HL-60 (cell line): Measurements from ENCODE around the gene HES6.

Experiments
- POLR2AphosphoS5 ChIP-seq: IDR thresholded peaks from 2 replicates; pipeline ENCODE4 v1.6.1; 2012; ENCODE audit warnings: low read depth
- SPI1 ChIP-seq: IDR thresholded peaks from 2 replicates; pipeline ENCODE4 v1.6.1; 2012; ENCODE audit warnings: low read depth, mild to moderate bottlenecking, borderline replicate concordance
- TF ChIP-seq, protein P1 (sequence below): IDR thresholded peaks from one replicate; pipeline ENCODE4 v1.5.1; 2011; ENCODE audit warnings: low read length, control low read depth, inconsistent platforms; ENCODE audit not compliant: insufficient read depth
- TF ChIP-seq, protein P2 (sequence below): IDR thresholded peaks from 2 replicates; pipeline ENCODE4 v1.6.1; 2012; ENCODE audit warnings: low read depth; ENCODE audit not compliant: insufficient replicate concordance

DNA sequence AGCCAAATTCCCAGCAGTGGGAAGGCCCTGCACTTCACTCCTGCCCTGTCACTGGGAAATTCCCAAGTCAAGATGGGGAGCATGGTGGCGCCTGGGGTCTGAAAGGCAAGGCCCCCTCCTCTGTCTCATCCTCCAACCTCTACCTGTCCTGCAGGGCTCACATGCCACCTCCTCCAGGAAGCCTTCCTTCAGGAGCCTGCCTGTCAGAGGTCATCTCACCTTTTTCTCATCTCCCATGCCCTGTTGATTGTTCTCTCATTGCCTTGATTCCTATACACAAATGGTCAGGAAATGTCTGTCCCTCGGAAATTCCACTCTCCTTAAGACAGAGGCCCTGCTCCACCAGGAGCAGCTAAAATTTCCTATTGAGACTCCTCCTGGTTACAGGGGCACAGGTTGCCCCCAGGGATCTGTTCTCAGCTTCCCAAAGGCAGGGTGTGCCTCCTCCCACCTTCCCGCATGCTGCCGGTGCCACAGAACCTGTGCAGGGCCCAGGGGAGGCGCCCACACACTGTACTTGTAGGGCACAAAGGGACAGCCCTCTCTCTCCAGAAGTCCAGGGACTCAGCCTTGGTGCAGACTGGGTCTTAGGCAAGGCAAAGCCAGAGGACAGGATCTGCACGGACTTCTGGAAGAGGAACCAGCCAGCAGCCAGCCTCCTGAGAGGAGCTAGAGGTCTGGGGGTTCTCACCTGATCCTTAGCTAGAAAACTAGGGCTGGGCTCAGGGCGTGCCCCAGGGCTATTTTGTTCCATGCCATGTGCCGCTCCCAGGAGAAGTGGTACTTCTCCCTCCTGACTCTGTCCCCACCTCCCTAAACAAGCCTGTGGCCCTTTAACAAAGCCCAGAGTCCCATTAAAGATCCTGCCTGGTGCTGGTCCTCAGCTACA is 12.9 kb downstream of the HES6 start:
- TF ChIP-seq, protein P1, sequence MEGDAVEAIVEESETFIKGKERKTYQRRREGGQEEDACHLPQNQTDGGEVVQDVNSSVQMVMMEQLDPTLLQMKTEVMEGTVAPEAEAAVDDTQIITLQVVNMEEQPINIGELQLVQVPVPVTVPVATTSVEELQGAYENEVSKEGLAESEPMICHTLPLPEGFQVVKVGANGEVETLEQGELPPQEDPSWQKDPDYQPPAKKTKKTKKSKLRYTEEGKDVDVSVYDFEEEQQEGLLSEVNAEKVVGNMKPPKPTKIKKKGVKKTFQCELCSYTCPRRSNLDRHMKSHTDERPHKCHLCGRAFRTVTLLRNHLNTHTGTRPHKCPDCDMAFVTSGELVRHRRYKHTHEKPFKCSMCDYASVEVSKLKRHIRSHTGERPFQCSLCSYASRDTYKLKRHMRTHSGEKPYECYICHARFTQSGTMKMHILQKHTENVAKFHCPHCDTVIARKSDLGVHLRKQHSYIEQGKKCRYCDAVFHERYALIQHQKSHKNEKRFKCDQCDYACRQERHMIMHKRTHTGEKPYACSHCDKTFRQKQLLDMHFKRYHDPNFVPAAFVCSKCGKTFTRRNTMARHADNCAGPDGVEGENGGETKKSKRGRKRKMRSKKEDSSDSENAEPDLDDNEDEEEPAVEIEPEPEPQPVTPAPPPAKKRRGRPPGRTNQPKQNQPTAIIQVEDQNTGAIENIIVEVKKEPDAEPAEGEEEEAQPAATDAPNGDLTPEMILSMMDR, result no peak
- TF ChIP-seq SPI1, result no peak
- no peak for TF ChIP-seq POLR2AphosphoS5
- TF ChIP-seq, protein P2, sequence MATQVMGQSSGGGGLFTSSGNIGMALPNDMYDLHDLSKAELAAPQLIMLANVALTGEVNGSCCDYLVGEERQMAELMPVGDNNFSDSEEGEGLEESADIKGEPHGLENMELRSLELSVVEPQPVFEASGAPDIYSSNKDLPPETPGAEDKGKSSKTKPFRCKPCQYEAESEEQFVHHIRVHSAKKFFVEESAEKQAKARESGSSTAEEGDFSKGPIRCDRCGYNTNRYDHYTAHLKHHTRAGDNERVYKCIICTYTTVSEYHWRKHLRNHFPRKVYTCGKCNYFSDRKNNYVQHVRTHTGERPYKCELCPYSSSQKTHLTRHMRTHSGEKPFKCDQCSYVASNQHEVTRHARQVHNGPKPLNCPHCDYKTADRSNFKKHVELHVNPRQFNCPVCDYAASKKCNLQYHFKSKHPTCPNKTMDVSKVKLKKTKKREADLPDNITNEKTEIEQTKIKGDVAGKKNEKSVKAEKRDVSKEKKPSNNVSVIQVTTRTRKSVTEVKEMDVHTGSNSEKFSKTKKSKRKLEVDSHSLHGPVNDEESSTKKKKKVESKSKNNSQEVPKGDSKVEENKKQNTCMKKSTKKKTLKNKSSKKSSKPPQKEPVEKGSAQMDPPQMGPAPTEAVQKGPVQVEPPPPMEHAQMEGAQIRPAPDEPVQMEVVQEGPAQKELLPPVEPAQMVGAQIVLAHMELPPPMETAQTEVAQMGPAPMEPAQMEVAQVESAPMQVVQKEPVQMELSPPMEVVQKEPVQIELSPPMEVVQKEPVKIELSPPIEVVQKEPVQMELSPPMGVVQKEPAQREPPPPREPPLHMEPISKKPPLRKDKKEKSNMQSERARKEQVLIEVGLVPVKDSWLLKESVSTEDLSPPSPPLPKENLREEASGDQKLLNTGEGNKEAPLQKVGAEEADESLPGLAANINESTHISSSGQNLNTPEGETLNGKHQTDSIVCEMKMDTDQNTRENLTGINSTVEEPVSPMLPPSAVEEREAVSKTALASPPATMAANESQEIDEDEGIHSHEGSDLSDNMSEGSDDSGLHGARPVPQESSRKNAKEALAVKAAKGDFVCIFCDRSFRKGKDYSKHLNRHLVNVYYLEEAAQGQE, result no peak
